Middle frontal gyrus (tissue), 1 donor: Measurements from ENCODE around the gene ATE1.
"Not testable (repeated sequence)": the region's sequence is repeated elsewhere in the genome, so short reads cannot be mapped to it uniquely, and the experiment has no call there.

ENCODE experiments used
- DNase-seq: peaks from one replicate; pipeline ENCODE4 v3.0.0-alpha.2; 2015; ENCODE audit warnings: low spot score; ENCODE audit errors: extremely low spot score

The ATE1 gene

DNA sequence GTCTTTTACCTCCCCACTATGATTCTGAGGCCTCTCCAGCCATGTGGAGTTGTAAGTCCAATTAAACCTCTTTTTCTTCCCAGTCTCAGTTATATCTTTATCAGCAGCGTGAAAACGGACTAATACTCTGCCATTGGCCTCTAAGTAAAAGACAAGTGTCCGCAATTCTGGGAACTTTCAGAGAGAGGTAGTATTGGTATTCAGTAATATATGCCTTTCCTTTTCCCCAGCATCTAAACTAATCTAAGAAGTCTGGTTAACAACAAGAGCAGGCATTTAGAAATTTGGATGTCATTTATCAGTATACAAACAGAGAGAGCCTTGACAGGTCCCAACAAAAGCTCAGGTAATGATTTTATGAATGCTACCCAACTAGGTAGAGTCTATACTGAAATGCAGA lies 95.2 kb downstream of the ATE1 start:
- no peak for DNase-seq

DNA sequence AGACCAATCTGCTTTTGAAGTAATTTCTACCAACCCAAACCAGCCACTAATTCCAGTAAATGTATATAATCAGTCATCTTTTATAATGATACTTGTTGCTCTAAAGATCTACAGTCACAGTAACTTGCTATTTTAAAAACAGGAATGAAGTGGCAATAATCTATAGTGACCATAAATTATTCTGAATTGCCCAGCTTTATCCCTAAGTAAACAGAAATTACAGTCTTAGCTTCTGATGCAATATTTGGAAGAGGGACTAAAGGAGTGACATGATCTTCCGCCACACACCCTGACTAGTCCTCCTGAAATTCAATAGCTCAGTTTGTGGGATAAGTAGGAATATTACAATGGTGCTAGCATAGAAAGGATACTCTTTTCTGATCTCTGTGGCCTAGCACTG lies 96.1 kb downstream of the ATE1 start:
- DNase-seq = no peak

DNA sequence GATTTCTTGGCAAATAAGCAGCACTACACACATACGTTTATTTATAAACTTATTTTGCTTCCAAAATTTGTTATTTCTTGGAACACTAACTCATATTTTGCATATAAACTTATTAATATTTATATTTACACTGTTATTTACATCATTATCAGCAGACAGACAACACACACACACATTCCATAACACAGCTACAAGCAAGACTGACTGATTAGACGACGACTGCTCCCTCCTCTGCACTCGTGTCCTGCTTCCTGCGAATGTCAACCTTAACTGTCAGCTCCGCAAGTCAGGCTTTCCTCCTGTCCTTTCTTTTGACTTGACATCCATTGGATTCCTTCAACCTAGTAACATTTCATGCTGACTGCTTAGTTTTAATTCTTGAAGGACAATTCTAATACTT lies 96.6 kb downstream of the ATE1 start:
- no peak for DNase-seq

DNA sequence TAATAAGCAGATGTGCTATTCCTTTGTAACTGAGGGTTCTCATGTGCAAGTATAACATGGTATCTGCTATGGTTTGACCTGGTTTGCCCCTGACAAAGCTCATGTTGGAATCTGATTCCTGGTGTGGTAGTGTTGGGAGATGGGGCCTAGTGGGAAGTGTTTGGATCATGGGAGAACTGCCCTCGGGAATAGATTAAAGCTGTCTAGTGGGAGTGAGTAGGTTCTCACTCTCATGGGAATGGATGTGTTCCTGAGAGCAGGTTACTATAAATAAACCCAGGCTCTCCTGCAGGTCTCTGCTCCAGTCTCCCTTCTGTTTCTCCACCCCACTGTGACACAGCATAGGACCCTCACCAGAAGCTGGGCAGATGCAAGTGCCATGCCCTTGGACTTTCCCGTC lies 97.7 kb downstream of the ATE1 start:
- no peak for DNase-seq

DNA sequence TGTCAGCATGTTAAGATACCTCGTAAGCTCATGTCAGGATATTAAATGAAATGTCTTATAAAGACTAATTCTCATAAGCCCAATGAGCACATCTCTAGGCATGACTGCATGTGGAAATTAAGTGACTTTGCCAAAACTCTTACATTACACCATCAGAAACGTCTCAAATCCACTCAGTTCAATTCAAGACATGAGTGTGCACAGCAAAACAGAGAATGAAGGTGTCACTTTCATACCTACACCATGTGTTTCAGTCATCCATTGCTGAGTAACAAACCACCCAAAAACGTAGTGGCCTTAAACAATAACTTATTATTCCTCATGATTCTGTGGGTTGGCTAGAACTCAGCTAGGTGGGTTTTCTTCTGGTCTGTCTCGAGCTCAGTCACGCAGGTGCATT lies 99.8 kb downstream of the ATE1 start:
- DNase-seq = no peak

DNA sequence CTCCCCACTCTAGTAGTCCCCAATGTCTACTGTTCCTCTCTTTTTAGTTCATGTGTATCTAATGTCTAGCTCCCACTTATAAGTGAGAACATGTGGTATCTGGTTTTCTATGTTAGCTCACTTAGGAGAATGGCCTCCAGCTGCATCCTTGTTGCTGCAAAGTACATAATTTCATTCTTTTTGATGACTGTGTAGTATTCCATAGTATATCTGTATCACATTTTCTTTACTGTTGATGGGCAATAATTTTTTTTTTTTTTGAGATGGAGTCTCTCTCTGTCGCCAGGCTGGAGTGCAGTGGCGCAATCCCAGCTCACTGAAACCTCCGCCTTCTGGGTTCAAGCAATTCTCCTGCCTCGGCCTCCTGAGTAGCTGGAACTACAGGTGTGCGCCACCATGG lies 101.1 kb downstream of the ATE1 start:
- DNase-seq = not testable (repeated sequence)

DNA sequence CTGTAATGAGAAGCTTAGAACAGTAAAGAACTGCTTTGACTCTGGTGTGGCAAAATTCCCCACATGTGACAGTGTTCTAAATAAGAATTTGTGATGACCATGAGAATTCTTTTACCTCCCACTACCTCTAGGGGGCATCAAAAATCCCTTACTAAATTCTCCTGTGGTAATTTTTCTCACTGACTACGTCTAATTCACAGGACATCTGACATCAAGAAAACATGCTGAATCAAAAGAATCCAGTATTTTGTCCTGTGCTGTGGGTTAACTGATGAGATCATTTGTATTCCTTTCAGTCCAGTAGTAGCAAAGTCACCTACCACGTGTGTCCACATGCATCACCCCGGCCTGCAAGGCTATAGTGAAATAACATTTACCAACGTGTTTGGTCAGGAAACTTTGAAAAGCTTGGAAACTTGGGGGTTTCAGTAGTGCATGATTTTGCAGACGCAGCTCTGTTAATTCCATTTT lies 103.8 kb downstream of the ATE1 start:
- no peak for DNase-seq

DNA sequence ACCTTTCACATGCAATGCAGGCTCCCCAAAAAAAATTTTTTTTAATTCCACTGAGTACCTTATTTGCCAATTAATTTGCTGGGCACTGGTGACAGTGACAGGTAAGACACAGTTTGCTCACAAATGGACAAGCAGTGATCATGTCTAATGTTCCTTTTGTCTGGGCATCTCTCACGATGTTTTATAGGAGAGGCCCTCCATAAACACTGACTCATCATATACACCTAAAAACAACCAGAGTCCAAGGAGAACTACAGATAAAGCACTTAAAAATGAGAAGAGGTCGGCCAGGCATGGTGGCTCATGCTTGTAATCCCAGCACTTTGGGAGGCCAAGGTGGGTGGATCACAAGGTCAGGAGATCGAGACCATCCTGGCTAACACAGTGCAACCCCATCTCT lies 105.1 kb downstream of the ATE1 start:
- DNase-seq = no peak

DNA sequence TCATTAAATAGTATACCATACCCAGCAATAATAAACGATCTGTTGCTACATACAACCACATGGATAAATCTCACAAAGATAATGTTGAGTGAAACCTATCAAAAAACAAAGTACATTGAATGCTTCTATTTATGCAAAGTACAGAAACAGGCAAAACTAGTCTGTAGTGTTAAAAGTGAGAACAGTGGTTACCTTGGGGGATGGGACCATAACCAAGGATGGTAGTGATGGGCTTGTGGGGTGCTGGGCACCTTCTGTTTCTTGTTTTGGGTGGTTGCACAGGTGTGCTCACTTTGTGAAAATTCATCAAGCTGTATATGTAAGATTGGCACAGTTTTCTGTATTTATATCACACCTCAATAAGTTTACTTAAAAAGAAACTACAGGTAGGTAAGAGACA lies 105.7 kb downstream of the ATE1 start:
- DNase-seq = no peak

DNA sequence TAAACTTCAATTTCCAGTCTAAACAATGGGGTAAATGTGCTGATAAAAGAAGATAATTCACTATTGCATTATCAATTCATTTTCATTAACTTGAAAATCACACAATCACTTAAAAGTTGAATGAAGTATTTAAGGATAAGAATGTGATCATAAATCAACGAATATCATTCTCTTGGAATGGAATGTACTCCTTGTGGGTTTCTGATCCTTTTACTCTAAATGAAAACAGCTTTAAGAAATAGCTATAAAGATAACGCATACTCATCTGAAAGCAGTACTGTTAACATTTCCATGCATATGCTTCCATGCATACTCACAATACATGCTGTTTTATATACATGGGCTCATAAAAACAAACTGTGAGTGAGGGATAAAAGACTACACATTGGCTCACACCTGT lies 108.8 kb downstream of the ATE1 start:
- DNase-seq = no peak

DNA sequence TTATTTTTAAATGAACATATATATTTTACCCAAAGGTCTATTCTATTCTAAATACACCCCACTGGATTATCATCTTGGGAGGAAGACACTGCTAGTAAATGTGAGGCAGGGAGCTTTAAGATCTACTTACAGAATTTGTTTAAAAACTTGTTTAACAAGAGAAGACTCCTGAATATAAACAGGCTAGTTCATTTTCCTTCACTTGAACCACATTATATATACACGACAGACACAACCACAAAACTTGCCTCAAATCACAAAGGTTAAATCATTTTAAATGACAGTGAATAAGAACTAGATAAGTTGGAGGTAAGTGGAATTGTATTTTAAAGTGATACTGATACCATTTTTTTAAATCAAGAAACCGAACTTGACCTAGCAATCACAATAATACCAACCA lies 109.2 kb downstream of the ATE1 start:
- no peak for DNase-seq

DNA sequence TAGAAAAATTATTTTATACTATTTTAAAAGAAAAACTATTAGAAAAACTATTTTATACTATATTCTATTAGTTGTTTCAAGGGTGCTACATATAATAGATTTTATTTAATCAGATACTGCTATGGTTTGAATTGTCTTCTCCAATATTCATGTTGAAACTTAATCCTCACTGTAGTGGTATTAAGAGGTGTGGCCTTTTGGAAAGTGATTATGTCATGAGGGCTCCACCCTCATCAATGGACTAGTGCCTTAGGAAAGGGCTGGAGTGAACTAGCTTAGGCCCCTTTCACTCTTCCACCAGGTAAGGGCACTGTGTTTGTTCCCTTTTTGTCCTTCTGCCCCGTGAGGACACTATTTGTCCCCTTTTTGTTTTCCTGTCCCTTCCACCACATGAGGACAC lies 111.6 kb downstream of the ATE1 start:
- DNase-seq = no peak

DNA sequence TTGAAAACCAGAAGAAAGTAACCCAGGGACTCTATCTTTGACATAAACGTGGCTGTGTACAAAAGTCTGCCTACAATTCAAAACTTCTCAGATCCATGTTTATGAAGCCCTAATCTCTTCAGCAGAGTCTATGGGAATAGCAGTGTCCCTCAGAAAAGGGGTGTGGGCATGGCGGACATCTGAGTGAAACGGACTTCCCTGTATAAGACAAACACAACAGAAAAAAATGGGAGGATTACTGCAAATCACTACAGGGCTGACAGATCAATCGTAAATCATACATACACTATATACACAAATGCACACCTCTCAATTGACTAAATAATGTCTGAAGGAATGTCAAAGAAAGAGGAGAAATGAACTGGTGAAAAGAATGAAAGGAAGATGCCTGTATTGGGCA lies 114.0 kb downstream of the ATE1 start:
- no peak for DNase-seq

DNA sequence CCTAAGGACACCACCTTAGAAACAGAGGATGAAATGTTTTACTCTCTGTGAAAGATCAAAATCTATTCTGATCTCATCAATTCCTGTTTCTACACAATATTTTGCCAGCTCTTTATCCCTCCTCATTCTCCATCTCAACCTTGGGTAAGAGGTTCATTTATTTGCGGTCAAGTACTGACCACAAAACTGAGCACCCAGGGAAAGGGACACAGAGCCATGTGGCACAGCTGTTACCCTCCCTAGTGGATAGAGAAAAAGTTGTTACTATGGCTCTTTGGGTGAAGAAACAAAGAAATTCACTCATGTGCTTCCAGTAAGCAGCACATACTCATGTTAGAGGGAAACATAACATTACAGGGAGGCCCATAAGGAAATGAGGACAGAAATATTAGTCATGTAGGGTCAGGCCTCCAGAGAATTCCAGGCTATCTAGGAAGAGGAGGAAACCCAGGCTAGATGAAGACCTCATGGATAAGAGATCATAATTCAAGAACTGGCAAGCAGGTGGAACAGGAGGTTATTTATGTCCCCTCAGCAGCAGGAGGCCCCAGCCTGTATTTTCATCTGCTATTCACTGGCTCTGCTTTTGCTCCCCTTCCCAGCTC lies 114.5 kb downstream of the ATE1 start:
- DNase-seq = no peak

DNA sequence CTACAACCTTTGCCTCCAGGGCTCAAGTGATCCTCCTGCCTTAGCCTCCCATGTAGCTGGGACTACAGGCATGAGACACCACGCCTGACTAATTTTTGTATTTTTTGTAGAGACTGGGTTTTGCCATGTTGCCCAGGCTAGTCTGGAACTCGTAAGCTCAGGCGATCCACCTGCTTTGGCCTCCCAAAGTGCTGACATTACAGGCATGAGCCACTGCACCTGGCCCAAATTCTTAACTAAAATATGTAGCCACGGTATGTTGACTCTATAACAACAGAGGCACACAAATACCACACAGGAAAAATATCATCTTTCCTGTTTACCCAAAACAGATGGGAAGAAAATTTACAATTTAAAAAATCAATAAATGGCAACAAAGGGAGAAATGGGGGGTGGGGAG lies 115.8 kb downstream of the ATE1 start:
- no peak for DNase-seq

DNA sequence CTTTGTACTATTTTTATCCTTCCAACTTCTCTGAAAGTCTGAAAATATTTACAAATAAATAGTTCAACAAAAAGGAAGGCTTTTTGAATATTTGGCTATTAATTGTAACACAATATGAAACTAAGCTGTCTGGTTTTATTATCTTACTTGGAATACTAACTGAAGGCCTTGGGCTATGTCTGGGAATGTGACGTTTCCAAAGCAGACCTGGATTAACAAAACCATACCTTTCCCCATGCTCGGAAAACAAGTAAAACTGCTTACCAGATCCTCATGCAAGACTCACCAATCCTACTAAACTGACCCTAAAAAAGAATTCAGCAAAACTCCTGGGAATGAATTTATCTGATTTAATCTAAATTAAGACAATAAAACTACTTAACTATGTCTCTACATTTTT lies 116.4 kb downstream of the ATE1 start:
- no peak for DNase-seq

DNA sequence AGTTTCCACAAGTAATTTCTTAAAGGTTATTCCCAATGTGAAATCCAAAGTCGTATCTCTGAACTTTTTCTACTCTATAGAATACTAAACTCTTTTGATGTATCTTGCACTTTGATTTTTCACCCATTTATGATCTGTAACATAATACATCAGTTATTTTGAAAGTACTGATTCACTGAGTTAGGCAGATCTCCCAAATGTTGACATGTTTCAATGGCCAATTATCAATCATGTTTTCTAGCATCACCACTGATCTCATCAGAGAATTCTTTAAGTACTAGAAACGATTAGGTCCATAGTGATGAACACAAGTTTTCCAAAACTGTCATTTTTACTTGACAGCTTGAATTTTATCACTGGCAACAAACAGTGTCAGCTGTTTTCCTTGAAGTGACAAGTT lies 119.0 kb downstream of the ATE1 start:
- DNase-seq = no peak

DNA sequence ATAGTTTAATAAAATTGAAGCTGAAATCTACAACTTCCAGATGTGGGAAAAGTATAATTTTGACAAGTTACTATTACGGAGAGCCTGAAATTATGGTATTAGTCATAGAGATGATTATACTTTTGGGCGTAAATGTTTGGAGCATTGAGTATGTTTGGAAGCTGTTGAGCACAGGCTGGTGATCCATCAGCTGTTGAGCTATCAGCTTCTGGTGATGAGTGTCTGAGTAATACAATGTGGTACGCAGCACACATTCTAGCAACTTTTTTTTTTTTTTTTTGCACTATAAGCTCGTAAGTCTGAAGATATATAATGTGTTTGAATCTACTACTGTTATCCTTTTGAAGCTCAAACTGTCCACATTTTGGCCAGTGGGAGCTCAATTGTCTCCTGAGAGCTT lies 123.4 kb downstream of the ATE1 start:
- no peak for DNase-seq

DNA sequence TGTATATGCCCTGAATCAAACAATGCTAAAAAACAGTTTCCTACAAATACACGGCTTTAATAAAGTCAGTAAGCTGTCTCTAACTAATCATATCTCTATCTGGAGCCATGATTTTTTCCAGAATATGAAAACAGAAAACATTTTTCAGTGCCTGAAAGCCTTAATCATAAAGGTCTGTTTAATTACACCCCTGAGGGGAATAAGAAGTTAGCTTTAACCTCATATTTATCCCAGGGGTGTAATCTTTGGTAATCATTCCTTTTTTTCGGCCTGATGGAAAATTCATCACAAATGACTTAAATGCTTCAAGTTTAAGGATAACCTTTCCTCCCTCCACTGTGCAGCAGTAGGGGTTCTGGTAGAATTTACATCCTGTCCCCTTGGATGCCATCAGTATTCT lies 124.2 kb downstream of the ATE1 start:
- DNase-seq = no peak

DNA sequence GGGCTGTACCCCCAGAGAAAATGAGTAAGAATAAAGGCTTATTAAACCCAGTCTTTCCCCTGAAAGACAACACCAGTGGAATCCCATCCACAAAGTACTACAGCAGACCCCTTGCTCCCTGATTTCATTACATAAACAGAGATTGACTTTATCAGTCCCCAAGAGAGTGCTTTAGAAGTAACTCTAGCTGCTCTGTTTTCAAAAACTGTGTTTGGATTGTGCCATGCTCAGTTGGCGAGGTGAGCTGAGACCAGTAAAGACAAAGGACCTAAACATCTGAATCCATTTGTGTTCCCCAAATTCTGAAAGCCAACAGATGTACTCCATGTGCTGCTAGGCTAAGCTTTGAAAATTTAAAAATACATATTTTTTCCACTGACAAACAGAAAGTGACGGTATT lies 127.0 kb downstream of the ATE1 start:
- DNase-seq = no peak

DNA sequence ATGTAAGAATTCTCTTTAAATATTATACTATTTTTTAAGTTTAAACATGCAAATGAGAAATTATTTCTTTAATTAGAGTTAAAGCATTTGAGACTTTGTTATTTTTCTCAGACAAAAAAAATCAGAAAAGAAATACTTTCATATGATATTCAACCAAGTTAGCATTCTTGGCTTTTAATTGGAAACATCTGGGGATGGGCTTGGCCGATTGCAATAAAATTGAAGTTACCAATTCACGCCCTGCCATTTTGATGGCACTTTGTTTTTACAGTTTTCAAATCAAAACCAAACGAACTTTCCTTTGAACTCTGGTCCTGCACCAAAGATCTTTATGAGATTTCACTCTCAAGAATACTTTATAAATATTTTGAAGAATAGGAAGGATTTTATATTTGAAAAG lies 127.7 kb downstream of the ATE1 start:
- DNase-seq = no peak

DNA sequence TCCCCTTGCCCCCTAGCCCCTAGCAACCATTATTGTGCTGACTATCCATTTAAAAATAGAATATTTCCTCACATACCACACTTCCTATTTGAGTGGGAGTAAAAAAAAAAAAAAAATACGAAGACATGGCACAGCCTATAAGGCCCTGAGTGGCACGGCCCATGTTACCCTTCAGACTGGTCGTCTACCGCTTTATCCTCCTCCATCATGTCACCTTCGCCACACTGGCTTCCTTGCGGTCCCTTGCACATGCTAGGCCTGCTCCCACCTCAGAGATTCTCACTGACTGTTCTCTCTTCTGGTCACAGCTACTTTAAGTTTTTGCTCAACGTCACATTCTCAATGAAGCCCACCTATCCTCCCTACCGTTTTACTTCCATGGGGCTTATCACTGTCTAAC lies 130.3 kb downstream of the ATE1 start:
- DNase-seq = no peak

DNA sequence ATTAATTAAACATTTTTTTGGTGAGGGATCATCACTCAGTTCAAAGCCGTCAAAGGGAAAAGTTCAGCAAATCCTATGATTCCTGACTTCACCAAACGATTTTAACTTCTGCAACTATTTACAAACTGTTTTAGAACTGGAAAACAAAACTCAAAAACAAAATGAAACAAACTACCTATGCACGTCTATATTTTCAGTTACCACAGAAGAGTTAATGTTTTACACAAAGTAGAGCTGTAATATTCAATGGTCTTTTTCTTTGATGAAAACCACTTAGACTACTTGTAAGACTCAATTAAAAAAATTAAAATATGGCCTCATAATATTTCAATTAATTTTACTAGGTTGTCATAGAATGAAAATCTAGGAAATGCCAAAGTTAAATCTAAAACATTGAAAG lies 131.5 kb downstream of the ATE1 start:
- DNase-seq = no peak

DNA sequence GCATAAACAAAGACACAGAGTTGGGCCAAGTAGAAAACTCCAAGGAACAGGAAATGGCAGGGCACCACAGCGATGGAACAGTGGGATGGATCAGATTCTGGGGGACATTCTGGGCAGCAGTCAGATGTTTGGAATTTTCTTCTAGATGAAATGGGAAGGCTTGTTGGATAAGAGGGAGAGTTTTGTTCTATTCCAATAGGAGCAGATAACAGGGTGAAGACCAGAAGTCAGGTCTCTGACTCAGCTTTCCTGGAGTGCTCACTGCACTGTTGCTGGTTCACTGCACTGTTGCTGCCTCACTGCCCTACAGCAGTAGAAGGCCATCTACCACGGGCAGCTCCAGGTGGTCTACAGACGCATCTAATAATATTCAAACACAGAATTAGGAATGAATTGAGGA lies 135.6 kb downstream of the ATE1 start:
- no peak for DNase-seq
